HepG2 (cell line): ENCODE results near the gene SLC35B3. TPM values are rescaled to one million over a fixed set of nuclear protein-coding genes. Genes with fewer than 3 reads are reported as not detected.

Experiments used
- BCL6 ChIP-seq: IDR thresholded peaks from 2 replicates; pipeline ENCODE4 v1.6.1; 2016; ENCODE audit warnings: missing genetic modification reagents, missing compliant biosample characterization
- BRD4 ChIP-seq: sonication (generic); formaldehyde crosslinking; IDR thresholded peaks from 2 replicates; pipeline ENCODE4 v1.4.0; 2020; ENCODE audit warnings: missing genetic modification reagents
- CC2D1A ChIP-seq: sonication (generic); formaldehyde crosslinking; IDR thresholded peaks from 2 replicates; pipeline ENCODE4 v1.8.1; 2023; ENCODE audit warnings: mild to moderate bottlenecking, missing genetic modification reagents
- ETV6 ChIP-seq: sonication (generic); formaldehyde crosslinking; conservative IDR thresholded peaks from 2 replicates; pipeline ENCODE4 v1.4.0; 2020; ENCODE audit warnings: missing genetic modification reagents
- FIP1L1 ChIP-seq: fragments of 200-400 bp; formaldehyde crosslinking; IDR thresholded peaks from 2 replicates; pipeline ENCODE4 v1.6.1; 2018; ENCODE audit warnings: low read depth, mild to moderate bottlenecking, low read length, moderate library complexity, borderline replicate concordance; ENCODE audit not compliant: insufficient read depth
- HOXA9 ChIP-seq: sonication (generic); formaldehyde crosslinking; IDR thresholded peaks from 2 replicates; pipeline ENCODE4 v1.8.1; 2022; ENCODE audit warnings: missing genetic modification reagents, mild to moderate bottlenecking, moderate library complexity, borderline replicate concordance
- JARID2 ChIP-seq: sonication (generic); formaldehyde crosslinking; IDR thresholded peaks from 2 replicates; pipeline ENCODE4 v1.8.1; 2023; ENCODE audit warnings: missing genetic modification reagents, inconsistent platforms; ENCODE audit not compliant: insufficient replicate concordance
- KMT2B ChIP-seq: IDR thresholded peaks from 2 replicates; pipeline ENCODE4 v1.6.1; 2016; ENCODE audit warnings: missing genetic modification reagents, missing compliant biosample characterization
- PHF21A ChIP-seq: sonication (generic); formaldehyde crosslinking; IDR thresholded peaks from 2 replicates; pipeline ENCODE4 v1.5.0; 2020; ENCODE audit warnings: mild to moderate bottlenecking, missing genetic modification reagents
- PITX1 ChIP-seq: sonication (generic); formaldehyde crosslinking; IDR thresholded peaks from 2 replicates; pipeline ENCODE4 v1.5.1; 2020; ENCODE audit warnings: mild to moderate bottlenecking, missing genetic modification reagents
- RARA ChIP-seq: IDR thresholded peaks from 2 replicates; pipeline ENCODE4 v1.6.1; 2016; ENCODE audit warnings: missing genetic modification reagents, missing compliant biosample characterization
- RFXANK ChIP-seq: IDR thresholded peaks from 2 replicates; pipeline ENCODE4 v1.6.1; 2016
- ZBTB38 ChIP-seq: sonication (generic); formaldehyde crosslinking; IDR thresholded peaks from 2 replicates; pipeline ENCODE4 v1.5.1; 2020; ENCODE audit warnings: mild to moderate bottlenecking, missing genetic modification reagents
- ZNF260 ChIP-seq: sonication (generic); formaldehyde crosslinking; IDR thresholded peaks from 2 replicates; pipeline ENCODE4 v1.4.0; 2020; ENCODE audit warnings: missing genetic modification reagents, low read depth, mild to moderate bottlenecking, borderline replicate concordance
- ZNF296 ChIP-seq: sonication (generic); formaldehyde crosslinking; conservative IDR thresholded peaks from 2 replicates; pipeline ENCODE4 v1.5.0; 2020; ENCODE audit warnings: mild to moderate bottlenecking, missing genetic modification reagents
- ZNF317 ChIP-seq: sonication (generic); formaldehyde crosslinking; IDR thresholded peaks from 2 replicates; pipeline ENCODE4 v1.5.0; 2020; ENCODE audit warnings: mild to moderate bottlenecking, missing genetic modification reagents
- ZNF484 ChIP-seq: sonication (generic); formaldehyde crosslinking; IDR thresholded peaks from 2 replicates; pipeline ENCODE4 v1.5.1; 2020; ENCODE audit warnings: mild to moderate bottlenecking, low read depth, missing genetic modification reagents, borderline replicate concordance
- ZNF7 ChIP-seq: IDR thresholded peaks from 2 replicates; pipeline ENCODE4 v1.6.1; 2016; ENCODE audit warnings: missing biosample characterization, missing genetic modification reagents
- ZNF790 ChIP-seq: sonication (generic); formaldehyde crosslinking; IDR thresholded peaks from 2 replicates; pipeline ENCODE4 v1.8.0; 2022; ENCODE audit warnings: missing genetic modification reagents, mild to moderate bottlenecking, borderline replicate concordance
- polyA plus RNA-seq, 8 experiments: library from polyadenylated mRNA; depleted of rRNA in 3 of 8; stranded (reverse) in 7 of 8; unstranded in 1 of 8; fragments of >200 nt; fragmentation: Illumina TruSeq in 4 of 8; extraction: Trizol in 4 of 8; gene quantifications; 2 replicates each; pipeline versions ENCODE4 v1.2.1 to v1.2.3, GENCODE V29; 2011 to 2016; ENCODE audit warnings: low read depth in 4 of 8, missing spikeins in 1 of 8, mixed read lengths in 1 of 8; ENCODE audit not compliant: insufficient read depth in 1 of 8
- total RNA-seq, 5 experiments: library from RNA; depleted of rRNA; stranded (reverse); fragments of >200 nt; fragmentation: Illumina TruSeq; extraction: Trizol; gene quantifications; 2 replicates each; pipeline ENCODE4 v1.2.3, GENCODE V29; 2016; ENCODE audit warnings: low read depth in 1 of 5
- TF ChIP-seq, protein P1 (sequence below): sonication (generic); formaldehyde crosslinking; IDR thresholded peaks from 2 replicates; pipeline ENCODE4 v1.8.0; 2022; ENCODE audit warnings: missing genetic modification reagents, mild to moderate bottlenecking, inconsistent platforms, borderline replicate concordance
- TF ChIP-seq, protein P2 (sequence below): sonication (generic); formaldehyde crosslinking; IDR thresholded peaks from 2 replicates; pipeline ENCODE4 v1.8.1; 2023; ENCODE audit warnings: mild to moderate bottlenecking, moderate library complexity, missing genetic modification reagents
- TF ChIP-seq, protein P3 (sequence below): sonication (generic); formaldehyde crosslinking; IDR thresholded peaks from 2 replicates; pipeline ENCODE4 v1.5.1; 2020; ENCODE audit warnings: mild to moderate bottlenecking, missing genetic modification reagents, borderline replicate concordance
- TF ChIP-seq, protein P4 (sequence below): sonication (generic); formaldehyde crosslinking; IDR thresholded peaks from 2 replicates; pipeline ENCODE4 v1.9.0; 2021; ENCODE audit warnings: missing genetic modification reagents, borderline replicate concordance

The SLC35B3 gene
- total and polyA plus RNA-seq, 2 of the 13 experiments (the other 11 are each of a cell fraction or from before 2014, with no cell fraction given): 8.7 to 13.5 TPM

DNA sequence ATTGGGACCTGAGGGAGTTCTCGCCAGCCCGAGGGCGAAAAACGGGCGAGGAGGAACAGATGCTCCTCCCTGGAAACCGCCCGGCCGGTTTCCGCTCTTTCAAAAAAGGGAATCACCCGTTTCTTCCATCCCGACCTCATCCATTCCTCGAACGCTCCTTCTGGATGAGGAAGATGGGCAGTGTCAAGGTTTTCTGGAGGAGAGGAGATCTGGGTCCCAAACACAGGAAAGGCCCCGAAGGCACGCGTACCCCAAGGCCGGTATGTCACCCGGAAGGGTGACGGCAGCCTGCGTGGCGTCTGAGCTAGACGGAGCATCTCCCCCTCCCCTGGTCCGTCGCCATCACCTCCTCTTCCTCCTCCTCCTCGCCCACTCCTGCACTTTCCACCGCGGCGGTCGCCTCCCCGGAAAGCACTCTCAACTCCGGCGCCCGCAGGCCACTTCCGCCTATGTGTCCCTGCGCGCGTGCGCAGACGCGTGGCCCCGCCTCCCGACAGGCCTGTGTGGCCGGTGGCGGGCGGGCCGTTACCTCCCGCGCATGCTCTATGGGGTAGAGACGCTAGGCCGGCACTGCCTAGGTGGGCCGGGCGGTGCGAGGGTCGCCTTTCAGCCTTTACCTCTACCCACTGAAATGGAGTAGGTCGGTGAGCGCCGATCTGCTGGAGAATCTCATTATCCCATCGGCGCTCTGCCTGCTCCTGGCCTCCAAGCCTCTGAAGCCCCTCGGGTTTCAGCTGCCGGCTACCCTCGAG, at the start of gene SLC35B3 (continued):
- TF ChIP-seq, protein P1, sequence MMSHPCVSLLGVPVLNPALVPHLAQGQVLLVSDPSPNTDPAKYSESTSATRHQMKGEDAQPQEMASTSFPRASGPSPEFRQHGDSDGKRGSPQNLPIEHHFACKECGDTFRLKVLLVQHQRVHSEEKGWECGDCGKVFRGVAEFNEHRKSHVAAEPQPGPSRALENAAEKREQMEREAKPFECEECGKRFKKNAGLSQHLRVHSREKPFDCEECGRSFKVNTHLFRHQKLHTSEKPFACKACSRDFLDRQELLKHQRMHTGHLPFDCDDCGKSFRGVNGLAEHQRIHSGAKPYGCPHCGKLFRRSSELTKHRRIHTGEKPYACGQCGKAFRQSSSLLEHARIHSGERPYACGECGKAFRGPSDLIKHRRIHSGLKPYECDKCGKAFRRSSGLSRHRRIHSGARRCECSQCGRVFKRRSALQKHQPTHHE (CRISPR knock-in tag): peak; percentile 86; the same call in 1 of the 2 replicates
- TF ChIP-seq BRD4 (CRISPR knock-in tag) (peak; percentile 98), ZNF317 (CRISPR knock-in tag) (peak; percentile 89), PHF21A (CRISPR knock-in tag) (no peak), BCL6 (CRISPR knock-in tag) (peak; percentile 3; the same call in 1 of the 2 replicates), ZNF296 (no peak), RARA (CRISPR knock-in tag) (0 out of 2 replicates have a peak, but pooled peaks have one; percentile 5), PITX1 (peak; percentile 65), FIP1L1 (0 out of 2 replicates have a peak, but pooled peaks have one; percentile 50), ETV6 (CRISPR knock-in tag) (0 out of 2 replicates have a peak, but pooled peaks have one; percentile 50), RFXANK (peak; percentile 83), ZNF790 (CRISPR knock-in tag) (no peak), CC2D1A (CRISPR knock-in tag) (no peak; the same call in 1 of the 2 replicates), ZNF260 (0 out of 2 replicates have a peak, but pooled peaks have one; percentile 46), JARID2 (CRISPR knock-in tag) (peak; percentile 81), ZNF7 (CRISPR knock-in tag) (no peak; the same call in 1 of the 2 replicates), HOXA9 (CRISPR knock-in tag) (no peak), ZBTB38 (CRISPR knock-in tag) (peak; percentile 98), ZNF484 (CRISPR knock-in tag) (0 out of 2 replicates have a peak, but pooled peaks have one; percentile 77), KMT2B (CRISPR knock-in tag) (peak; percentile 92)
- TF ChIP-seq, protein P2, sequence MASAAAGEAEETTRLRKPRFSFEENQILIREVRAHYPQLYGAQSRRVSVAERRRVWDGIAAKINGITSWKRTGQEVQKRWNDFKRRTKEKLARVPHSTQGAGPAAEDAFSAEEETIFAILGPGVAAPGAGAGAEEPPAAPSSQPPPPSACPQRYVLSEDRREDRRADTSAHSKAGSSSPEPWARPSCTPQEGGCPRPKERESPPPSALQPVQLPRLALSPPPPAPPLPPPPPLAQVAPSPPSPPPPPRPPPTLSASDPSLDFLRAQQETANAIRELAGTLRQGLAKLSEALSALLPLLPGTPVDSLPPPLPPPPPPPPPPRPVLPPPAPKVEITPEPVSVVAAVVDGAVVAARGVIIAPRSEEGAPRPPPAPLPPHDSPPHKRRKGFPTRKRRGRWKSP (CRISPR knock-in tag): peak; percentile 86; the same call in 1 of the 2 replicates
- TF ChIP-seq, protein P3, sequence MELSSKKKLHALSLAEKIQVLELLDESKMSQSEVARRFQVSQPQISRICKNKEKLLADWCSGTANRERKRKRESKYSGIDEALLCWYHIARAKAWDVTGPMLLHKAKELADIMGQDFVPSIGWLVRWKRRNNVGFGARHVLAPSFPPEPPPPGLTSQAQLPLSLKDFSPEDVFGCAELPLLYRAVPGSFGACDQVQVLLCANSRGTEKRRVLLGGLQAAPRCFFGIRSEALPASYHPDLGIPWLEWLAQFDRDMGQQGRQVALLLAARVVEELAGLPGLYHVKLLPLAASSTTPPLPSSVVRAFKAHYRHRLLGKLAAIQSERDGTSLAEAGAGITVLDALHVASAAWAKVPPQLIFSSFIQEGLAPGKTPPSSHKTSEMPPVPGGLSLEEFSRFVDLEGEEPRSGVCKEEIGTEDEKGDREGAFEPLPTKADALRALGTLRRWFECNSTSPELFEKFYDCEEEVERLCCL (CRISPR knock-in tag): peak; percentile 58; the same call in 1 of the 2 replicates
- TF ChIP-seq, protein P4, sequence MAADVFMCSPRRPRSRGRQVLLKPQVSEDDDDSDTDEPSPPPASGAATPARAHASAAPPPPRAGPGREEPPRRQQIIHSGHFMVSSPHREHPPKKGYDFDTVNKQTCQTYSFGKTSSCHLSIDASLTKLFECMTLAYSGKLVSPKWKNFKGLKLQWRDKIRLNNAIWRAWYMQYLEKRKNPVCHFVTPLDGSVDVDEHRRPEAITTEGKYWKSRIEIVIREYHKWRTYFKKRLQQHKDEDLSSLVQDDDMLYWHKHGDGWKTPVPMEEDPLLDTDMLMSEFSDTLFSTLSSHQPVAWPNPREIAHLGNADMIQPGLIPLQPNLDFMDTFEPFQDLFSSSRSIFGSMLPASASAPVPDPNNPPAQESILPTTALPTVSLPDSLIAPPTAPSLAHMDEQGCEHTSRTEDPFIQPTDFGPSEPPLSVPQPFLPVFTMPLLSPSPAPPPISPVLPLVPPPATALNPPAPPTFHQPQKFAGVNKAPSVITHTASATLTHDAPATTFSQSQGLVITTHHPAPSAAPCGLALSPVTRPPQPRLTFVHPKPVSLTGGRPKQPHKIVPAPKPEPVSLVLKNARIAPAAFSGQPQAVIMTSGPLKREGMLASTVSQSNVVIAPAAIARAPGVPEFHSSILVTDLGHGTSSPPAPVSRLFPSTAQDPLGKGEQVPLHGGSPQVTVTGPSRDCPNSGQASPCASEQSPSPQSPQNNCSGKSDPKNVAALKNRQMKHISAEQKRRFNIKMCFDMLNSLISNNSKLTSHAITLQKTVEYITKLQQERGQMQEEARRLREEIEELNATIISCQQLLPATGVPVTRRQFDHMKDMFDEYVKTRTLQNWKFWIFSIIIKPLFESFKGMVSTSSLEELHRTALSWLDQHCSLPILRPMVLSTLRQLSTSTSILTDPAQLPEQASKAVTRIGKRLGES (CRISPR knock-in tag): no peak
